Bronchial epithelial cell (primary cell): ENCODE data around the gene SAPCD2. TPM values are rescaled to one million over a fixed set of nuclear protein-coding genes. Genes with fewer than 3 reads are reported as not detected.

Source experiments
- DNase-seq: peaks from one replicate; pipeline ENCODE4 v3.0.0-alpha.2; 2010; ENCODE audit warnings: low read depth
- FAIRE-seq: peaks from 2 replicates; lab custom pipeline; 2011; peaks lifted over from hg19 to GRCh38; lab: Jason Lieb, UNC
- H3K27me3 ChIP-seq: 2 replicates; pipeline ENCODE4 v1.5.1; 2011; ENCODE audit warnings: low read length; ENCODE audit not compliant: control insufficient read depth, insufficient read depth
- H3K36me3 ChIP-seq: 2 replicates; pipeline ENCODE4 v1.5.1; 2011; ENCODE audit warnings: low read length; ENCODE audit not compliant: control insufficient read depth, insufficient read depth
- H3K4me3 ChIP-seq: 2 replicates; pipeline ENCODE4 v1.5.1; 2011; ENCODE audit warnings: mild to moderate bottlenecking, low read depth, low read length, control low read depth
- total RNA-seq: library from RNA; depleted of rRNA; stranded (reverse); fragments of >200 nt; gene quantifications from 2 replicates; pipeline ENCODE4 v1.2.1, GENCODE V29; 2014
- TF ChIP-seq, protein P1 (sequence below): IDR thresholded peaks from 2 replicates; pipeline ENCODE4 v1.5.1; 2011; ENCODE audit warnings: mild to moderate bottlenecking, moderate library complexity, low read length, control low read depth, inconsistent platforms; ENCODE audit not compliant: insufficient read depth, severe bottlenecking

The SAPCD2 gene
- total RNA-seq, 1 donor from 2014 or later, result 0.26 TPM

DNA sequence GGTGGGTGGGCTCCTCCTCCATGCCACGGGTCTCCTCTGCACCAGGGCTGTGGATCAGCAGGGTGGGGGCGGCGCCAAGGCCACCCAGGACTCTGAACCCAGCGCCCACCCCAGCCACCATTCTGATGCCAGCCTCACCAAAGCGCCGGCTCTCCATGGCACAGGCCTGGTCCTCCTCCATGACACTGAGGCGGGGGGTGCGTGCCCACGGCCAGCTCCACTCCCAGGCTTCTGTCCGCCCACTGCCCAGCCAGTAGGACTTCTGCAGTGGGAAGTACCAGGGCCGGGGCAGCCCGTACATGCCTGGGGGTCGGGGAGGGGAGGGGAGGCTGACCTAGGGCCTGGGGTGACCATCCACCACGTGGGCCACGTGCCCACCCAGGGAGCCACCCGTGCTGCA is 53.9 kb downstream of the SAPCD2 start:
- FAIRE-seq (no peak), DNase-seq (no peak)
- H3K36me3 ChIP-seq, result peaks cover 9% of the 10 kb centered on the region
- no peak overlapping the region for H3K4me3 ChIP-seq
- H3K27me3 ChIP-seq, result no peaks in the 10 kb centered on the region
- TF ChIP-seq, protein P1, sequence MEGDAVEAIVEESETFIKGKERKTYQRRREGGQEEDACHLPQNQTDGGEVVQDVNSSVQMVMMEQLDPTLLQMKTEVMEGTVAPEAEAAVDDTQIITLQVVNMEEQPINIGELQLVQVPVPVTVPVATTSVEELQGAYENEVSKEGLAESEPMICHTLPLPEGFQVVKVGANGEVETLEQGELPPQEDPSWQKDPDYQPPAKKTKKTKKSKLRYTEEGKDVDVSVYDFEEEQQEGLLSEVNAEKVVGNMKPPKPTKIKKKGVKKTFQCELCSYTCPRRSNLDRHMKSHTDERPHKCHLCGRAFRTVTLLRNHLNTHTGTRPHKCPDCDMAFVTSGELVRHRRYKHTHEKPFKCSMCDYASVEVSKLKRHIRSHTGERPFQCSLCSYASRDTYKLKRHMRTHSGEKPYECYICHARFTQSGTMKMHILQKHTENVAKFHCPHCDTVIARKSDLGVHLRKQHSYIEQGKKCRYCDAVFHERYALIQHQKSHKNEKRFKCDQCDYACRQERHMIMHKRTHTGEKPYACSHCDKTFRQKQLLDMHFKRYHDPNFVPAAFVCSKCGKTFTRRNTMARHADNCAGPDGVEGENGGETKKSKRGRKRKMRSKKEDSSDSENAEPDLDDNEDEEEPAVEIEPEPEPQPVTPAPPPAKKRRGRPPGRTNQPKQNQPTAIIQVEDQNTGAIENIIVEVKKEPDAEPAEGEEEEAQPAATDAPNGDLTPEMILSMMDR, result no peak

GRCh38 chr9:137015976-137016375 is 54.4 kb downstream of the SAPCD2 start:
- no peak overlapping the region for H3K4me3 ChIP-seq
- H3K27me3 ChIP-seq, result no peaks in the 10 kb centered on the region
- DNase-seq, result no peak
- no peak for FAIRE-seq
- TF ChIP-seq, protein P1, result no peak
- H3K36me3 ChIP-seq, result peaks cover 9% of the 10 kb centered on the region

DNA sequence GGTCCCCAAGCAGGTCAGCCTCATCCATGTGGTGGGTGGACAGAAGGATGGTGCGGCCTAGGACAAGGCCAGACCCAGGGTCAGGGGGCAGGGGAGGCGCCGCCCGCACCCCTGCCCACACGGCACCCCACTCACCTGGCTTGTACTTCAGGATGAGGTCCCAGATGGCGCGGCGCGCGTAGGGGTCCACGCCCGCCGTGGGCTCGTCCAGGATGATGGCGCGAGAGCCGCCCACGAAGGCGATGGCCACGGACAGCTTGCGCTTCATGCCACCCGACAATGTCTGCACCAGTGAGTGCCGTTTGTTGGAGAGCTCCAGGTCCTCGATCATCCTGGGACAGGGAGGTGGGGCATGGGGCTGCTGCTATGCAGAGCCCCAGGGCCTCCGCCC is 54.8 kb downstream of the SAPCD2 start:
- Histone ChIP-seq H3K27me3 (no peaks in the 10 kb centered on the region), H3K4me3 (no peak overlapping the region), H3K36me3 (peaks cover 9% of the 10 kb centered on the region)
- DNase-seq (no peak), FAIRE-seq (no peak)
- TF ChIP-seq, protein P1, result no peak

GRCh38 chr9:137014776-137015539 is 55.4 kb downstream of the SAPCD2 start:
- no peak for FAIRE-seq
- TF ChIP-seq, protein P1, result no peak
- Histone ChIP-seq H3K27me3 (no peaks in the 10 kb centered on the region), H3K4me3 (no peak overlapping the region), H3K36me3 (peaks cover 9% of the 10 kb centered on the region)
- no peak for DNase-seq

DNA sequence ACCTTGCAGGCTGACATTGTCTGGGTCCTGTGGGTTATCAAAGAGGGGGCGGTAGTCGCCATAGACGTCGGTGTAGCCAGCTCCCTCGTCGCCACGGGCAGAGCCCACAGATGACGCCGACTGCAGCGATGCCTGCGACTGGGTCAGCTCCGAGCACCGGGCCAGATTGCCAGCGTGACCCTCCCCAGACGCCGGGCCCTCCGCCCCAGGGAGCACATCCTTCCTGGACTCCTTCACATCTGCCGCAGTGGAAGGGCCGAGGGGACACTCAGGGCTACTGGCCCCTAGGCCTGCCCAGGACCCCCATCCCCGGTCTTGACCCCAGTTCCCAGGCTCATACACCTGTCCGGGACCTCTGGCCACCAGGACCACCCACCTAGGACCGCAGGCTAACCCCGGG is 56.2 kb downstream of the SAPCD2 start:
- TF ChIP-seq, protein P1, result no peak
- Histone ChIP-seq H3K4me3 (no peak overlapping the region), H3K27me3 (no peaks in the 10 kb centered on the region), H3K36me3 (peaks cover 10% of the 10 kb centered on the region)
- no peak for FAIRE-seq
- no peak for DNase-seq

- no peak overlapping the region for H3K4me3 ChIP-seq
- FAIRE-seq (no peak), DNase-seq (no peak)
- TF ChIP-seq, protein P1, result no peak
- H3K36me3 ChIP-seq, result peaks cover 10% of the 10 kb centered on the region
- no peaks in the 10 kb centered on the region for H3K27me3 ChIP-seq
Measured at GRCh38 chr9:137013571-137013940, 56.8 kb downstream of the SAPCD2 start.
